Breast epithelium (tissue), 4 donors: ENCODE results near the gene SPTA1. TPM values are rescaled to one million over a fixed set of nuclear protein-coding genes. Genes with fewer than 3 reads are reported as not detected.

Experiments
- DNase-seq, 2 donors: peaks; one replicate each; pipeline ENCODE4 v3.0.0-alpha.2; 2019; ENCODE audit warnings: low spot score in 2 of 2
- H3K27ac ChIP-seq, 2 donors: fragments of 200-600 bp; sonication (generic) in 1 of 2; one replicate each; pipeline ENCODE4 v1.5.1; 2016 to 2019; ENCODE audit warnings: mild to moderate bottlenecking in 1 of 2
- H3K27me3 ChIP-seq, 2 donors: fragments of 200-600 bp; sonication (generic) in 1 of 2; one replicate each; pipeline versions ENCODE4 v1.5.1 to v1.6.0; 2017 to 2019; ENCODE audit warnings: control low read depth in 1 of 2, mild to moderate bottlenecking in 1 of 2
- H3K36me3 ChIP-seq: fragments of 200-600 bp; one replicate; pipeline ENCODE4 v1.5.1; 2019
- H3K4me1 ChIP-seq, 2 donors: fragments of 200-600 bp; sonication (generic); one replicate each; pipeline ENCODE4 v1.5.1; 2016 to 2019; ENCODE audit warnings: control low read depth in 1 of 2
- H3K4me3 ChIP-seq, 3 donors: fragments of 200-600 bp; sonication (generic); 1 replicate in 2 of 3; 2 replicates in 1 of 3; pipeline ENCODE4 v1.5.1; 2016 to 2019; ENCODE audit warnings: mild to moderate bottlenecking in 3 of 3, moderate library complexity in 2 of 3
- H3K9me3 ChIP-seq, 2 donors: fragments of 200-600 bp; sonication (generic) in 1 of 2; one replicate each; pipeline ENCODE4 v1.5.1; 2016 to 2019; ENCODE audit warnings: control low read depth in 1 of 2
- CTCF ChIP-seq, 3 donors: fragments of 450-650 bp; IDR thresholded peaks; one replicate each; pipeline ENCODE4 v1.5.1; 2016 to 2017; ENCODE audit warnings: antibody characterized with exemption in 3 of 3, mild to moderate bottlenecking in 3 of 3, moderate library complexity in 3 of 3
- POLR2A ChIP-seq: fragments of 450-650 bp; IDR thresholded peaks from one replicate; pipeline ENCODE4 v1.6.1; 2016; ENCODE audit warnings: antibody characterized with exemption, mild to moderate bottlenecking, moderate library complexity
- POLR2AphosphoS5 ChIP-seq, 3 donors: sonication (generic); formaldehyde crosslinking; IDR thresholded peaks; one replicate each; pipeline ENCODE4 v1.6.1; 2017; ENCODE audit warnings: antibody characterized with exemption in 3 of 3
- intact Hi-C: fragments of 100-400 bp; cut with DNase I; formaldehyde crosslinking; loops from one replicate; pipeline ENCODE4 v1.15.1; 2023; ENCODE audit warnings: low total_unique reads
- total RNA-seq, 3 donors: library from RNA; depleted of rRNA; stranded (reverse); fragments of >200 nt; gene quantifications; one replicate each; pipeline ENCODE4 v1.1.0, GENCODE V29; 2016

Gene SPTA1
- total RNA-seq, 3 donors from 2014 or later: under 0.01 to 0.33 (median 0.15) TPM

GRCh38 chr1:158687037-158687436 lies 522 bp upstream of the SPTA1 start:
- H3K4me3 ChIP-seq: no peak overlapping the region
- intact Hi-C loops: no loop called here
- H3K4me1 ChIP-seq: no peaks in the 10 kb centered on the region
- DNase-seq: no peak
- H3K9me3 ChIP-seq: no peaks in the 10 kb centered on the region
- H3K27me3 ChIP-seq: no peaks in the 10 kb centered on the region
- H3K27ac ChIP-seq: no peak overlapping the region
- TF ChIP-seq POLR2A (no peak), POLR2AphosphoS5 (IDR thresholded peaks at IDR 0.05) (no peak), CTCF (IDR thresholded peaks at IDR 0.05) (no peak)
- no peaks in the 10 kb centered on the region for H3K36me3 ChIP-seq

- Histone ChIP-seq H3K27ac (no peak overlapping the region), H3K4me1 (no peaks in the 10 kb centered on the region), H3K27me3 (no peaks in the 10 kb centered on the region), H3K4me3 (no peak overlapping the region), H3K9me3 (no peaks in the 10 kb centered on the region), H3K36me3 (no peaks in the 10 kb centered on the region)
- no peak for DNase-seq
- no peak for TF ChIP-seq POLR2A
- no peak for TF ChIP-seq CTCF (IDR thresholded peaks at IDR 0.05)
- TF ChIP-seq POLR2AphosphoS5 (IDR thresholded peaks at IDR 0.05): no peak
- intact Hi-C loops: no loop called here
Observed at GRCh38 chr1:158685085-158685484, 1.4 kb downstream of the SPTA1 start.

- DNase-seq: no peak
- Histone ChIP-seq H3K9me3 (no peaks in the 10 kb centered on the region), H3K4me1 (no peaks in the 10 kb centered on the region), H3K36me3 (no peaks in the 10 kb centered on the region), H3K27ac (no peak overlapping the region), H3K4me3 (no peak overlapping the region), H3K27me3 (no peaks in the 10 kb centered on the region)
- no peak for TF ChIP-seq CTCF (IDR thresholded peaks at IDR 0.05)
- no peak for TF ChIP-seq POLR2A
- TF ChIP-seq POLR2AphosphoS5 (IDR thresholded peaks at IDR 0.05): no peak
- intact Hi-C loops: no loop called here
Observed at GRCh38 chr1:158681606-158682005, 4.9 kb downstream of the SPTA1 start.

- TF ChIP-seq POLR2A (no peak), POLR2AphosphoS5 (IDR thresholded peaks at IDR 0.05) (no peak), CTCF (IDR thresholded peaks at IDR 0.05) (no peak)
- Histone ChIP-seq H3K4me3 (no peak overlapping the region), H3K9me3 (no peaks in the 10 kb centered on the region), H3K27me3 (no peaks in the 10 kb centered on the region), H3K27ac (no peak overlapping the region), H3K4me1 (no peaks in the 10 kb centered on the region), H3K36me3 (no peaks in the 10 kb centered on the region)
- intact Hi-C loops: no loop called here
- no peak for DNase-seq
Observed at GRCh38 chr1:158679289-158679688, 7.2 kb downstream of the SPTA1 start.

- no peak for DNase-seq
- no peaks in the 10 kb centered on the region for H3K9me3 ChIP-seq
- no peak overlapping the region for H3K27ac ChIP-seq
- intact Hi-C loops: no loop called here
- H3K4me1 ChIP-seq: no peaks in the 10 kb centered on the region
- H3K4me3 ChIP-seq: no peak overlapping the region
- H3K36me3 ChIP-seq: no peaks in the 10 kb centered on the region
- TF ChIP-seq CTCF (IDR thresholded peaks at IDR 0.05) (no peak), POLR2AphosphoS5 (IDR thresholded peaks at IDR 0.05) (no peak)
- no peaks in the 10 kb centered on the region for H3K27me3 ChIP-seq
Observed at GRCh38 chr1:158675563-158676323, 10.8 kb downstream of the SPTA1 start.
